HG02970 (cell line): ENCODE measurements around the gene ST6GALNAC2.
"Not testable (repeated sequence)": the region's sequence is repeated elsewhere in the genome, so short reads cannot be mapped to it uniquely, and the experiment has no call there.

Experiments used
- ATAC-seq: cut with Tn5 transposase; IDR thresholded peaks from one replicate; pipeline ENCODE4 v1.9.1; 2021; ENCODE audit warnings: mild to moderate bottlenecking, moderate library complexity, moderate number of reproducible peaks; ENCODE audit not compliant: unreplicated experiment, low FRiP score

ST6GALNAC2 gene

GRCh38 chr17:76530811-76531485 is 54.7 kb downstream of the ST6GALNAC2 start:
- no peak for ATAC-seq

GRCh38 chr17:76530095-76530723 is 55.5 kb downstream of the ST6GALNAC2 start:
- ATAC-seq: no peak

- ATAC-seq: no peak
Observed at GRCh38 chr17:76529224-76530094, 56.2 kb downstream of the ST6GALNAC2 start.

GRCh38 chr17:76528528-76529223 is 57.0 kb downstream of the ST6GALNAC2 start:
- ATAC-seq: no peak

- peak; percentile 31 for ATAC-seq
Observed at GRCh38 chr17:76528156-76528527, 57.5 kb downstream of the ST6GALNAC2 start.

- peak; percentile 53 for ATAC-seq
Observed at GRCh38 chr17:76527430-76528111, 58.1 kb downstream of the ST6GALNAC2 start.

GRCh38 chr17:76527016-76527415 is 58.6 kb downstream of the ST6GALNAC2 start:
- ATAC-seq: peak; percentile 6

- ATAC-seq: not testable (repeated sequence)
Observed at GRCh38 chr17:76525513-76525833, 60.2 kb downstream of the ST6GALNAC2 start.

GRCh38 chr17:76524598-76525512 is 60.8 kb downstream of the ST6GALNAC2 start:
- ATAC-seq: no peak

- no peak for ATAC-seq
Observed at GRCh38 chr17:76523084-76524037, 62.3 kb downstream of the ST6GALNAC2 start.

GRCh38 chr17:76521683-76522082 is 64.0 kb downstream of the ST6GALNAC2 start:
- not testable (repeated sequence) for ATAC-seq

- ATAC-seq: no peak
Observed at GRCh38 chr17:76521262-76521661, 64.4 kb downstream of the ST6GALNAC2 start.

- no peak for ATAC-seq
Observed at GRCh38 chr17:76519048-76519966, 66.4 kb downstream of the ST6GALNAC2 start.

- no peak for ATAC-seq
Observed at GRCh38 chr17:76517638-76518038, 68.0 kb downstream of the ST6GALNAC2 start.
